GM23248 (cell line): ENCODE data around the gene ADAM12. TPM values are rescaled to one million over a fixed set of nuclear protein-coding genes. Genes with fewer than 3 reads are reported as not detected.

Experiments
- DNase-seq: peaks from one replicate; pipeline ENCODE4 v3.0.0-alpha.2; 2015
- H2AFZ ChIP-seq: fragments of 200-600 bp; sonication (generic); 2 replicates; pipeline ENCODE4 v1.6.1; 2016; ENCODE audit warnings: antibody characterized with exemption
- H3F3A ChIP-seq: fragments of 200-600 bp; sonication (generic); 2 replicates; pipeline ENCODE4 v1.6.1; 2016; ENCODE audit warnings: mild to moderate bottlenecking, antibody characterized with exemption, mixed run types; ENCODE audit not compliant: insufficient read depth
- H3K27ac ChIP-seq: fragments of 200-600 bp; sonication (generic); 2 replicates; pipeline ENCODE4 v1.5.1; 2016; ENCODE audit warnings: mild to moderate bottlenecking
- H3K27me3 ChIP-seq: fragments of 200-600 bp; sonication (generic); replicated peaks from 2 replicates; pipeline ENCODE4 v1.6.1; 2016; ENCODE audit warnings: mild to moderate bottlenecking; ENCODE audit not compliant: insufficient read depth
- H3K36me3 ChIP-seq: fragments of 200-600 bp; sonication (generic); 2 replicates; pipeline ENCODE4 v1.6.1; 2016; ENCODE audit warnings: low read depth, mild to moderate bottlenecking
- H3K4me1 ChIP-seq: fragments of 200-600 bp; sonication (generic); 2 replicates; pipeline ENCODE4 v1.6.1; 2016; ENCODE audit warnings: mild to moderate bottlenecking; ENCODE audit not compliant: insufficient read depth
- H3K4me2 ChIP-seq: fragments of 200-600 bp; sonication (generic); one replicate; pipeline ENCODE4 v1.6.1; 2016; ENCODE audit warnings: mild to moderate bottlenecking; ENCODE audit not compliant: unreplicated experiment
- H3K4me3 ChIP-seq: fragments of 200-600 bp; sonication (generic); 2 replicates; pipeline ENCODE4 v1.5.1; 2016; ENCODE audit warnings: mild to moderate bottlenecking
- H3K79me2 ChIP-seq: fragments of 200-600 bp; sonication (generic); 2 replicates; pipeline ENCODE4 v1.6.1; 2016; ENCODE audit warnings: mild to moderate bottlenecking; ENCODE audit not compliant: insufficient read depth
- H3K9ac ChIP-seq: fragments of 200-600 bp; sonication (generic); 2 replicates; pipeline ENCODE4 v1.6.1; 2016; ENCODE audit warnings: mild to moderate bottlenecking
- H3K9me2 ChIP-seq: fragments of 200-600 bp; sonication (generic); 2 replicates; pipeline ENCODE4 v1.6.1; 2016; ENCODE audit warnings: mixed run types, mild to moderate bottlenecking, moderate library complexity; ENCODE audit not compliant: insufficient read depth
- H3K9me3 ChIP-seq: fragments of 200-600 bp; sonication (generic); one replicate; pipeline ENCODE4 v1.6.1; 2017; ENCODE audit warnings: low read depth
- H4K20me1 ChIP-seq: fragments of 200-600 bp; sonication (generic); 2 replicates; pipeline ENCODE4 v1.6.0; 2016; ENCODE audit not compliant: insufficient read depth
- EZH2 ChIP-seq: fragments of 200-600 bp; sonication (generic); IDR thresholded peaks from 2 replicates; pipeline ENCODE4 v1.6.1; 2018; ENCODE audit warnings: antibody characterized with exemption, mild to moderate bottlenecking; ENCODE audit not compliant: insufficient read depth, poor library complexity, severe bottlenecking
- EZH2phosphoT487 ChIP-seq: fragments of 200-600 bp; sonication (generic); IDR thresholded peaks from 2 replicates; pipeline ENCODE4 v1.6.1; 2018; ENCODE audit warnings: antibody characterized with exemption, moderate library complexity, mild to moderate bottlenecking, low read depth; ENCODE audit not compliant: insufficient read depth
- WGBS, 2 experiments: methylation state at CpG; one replicate each; pipeline ENCODE4 v1.1.6; 2015 to 2017; ENCODE audit warnings: low lambda C conversion rate in 2 of 2, low coverage in 1 of 2; ENCODE audit errors: missing lambda C conversion rate in 2 of 2; 5-methylcytosine and 5-hydroxymethylcytosine counted together
- in situ Hi-C: fragments of 300-500 bp; cut with MboI; formaldehyde crosslinking; loops from 2 replicates; pipeline ENCODE4 v1.15.0; 2020
- polyA plus RNA-seq: library from polyadenylated mRNA; unstranded; fragments of >200 nt; fragmentation: Nextera tagmentation; extraction: Ambion mirVana; gene quantifications from 2 replicates; pipeline ENCODE4 v1.2.1, GENCODE V29; 2016
- total RNA-seq: library from RNA; depleted of rRNA; stranded (reverse); fragments of >200 nt; shearing (Covaris generic); gene quantifications from 2 replicates; pipeline ENCODE4 v1.2.3, GENCODE V29; 2014

ADAM12 gene
- total and polyA plus RNA-seq, 2 experiments from 2014 or later: 58.4 to 127 TPM

DNA sequence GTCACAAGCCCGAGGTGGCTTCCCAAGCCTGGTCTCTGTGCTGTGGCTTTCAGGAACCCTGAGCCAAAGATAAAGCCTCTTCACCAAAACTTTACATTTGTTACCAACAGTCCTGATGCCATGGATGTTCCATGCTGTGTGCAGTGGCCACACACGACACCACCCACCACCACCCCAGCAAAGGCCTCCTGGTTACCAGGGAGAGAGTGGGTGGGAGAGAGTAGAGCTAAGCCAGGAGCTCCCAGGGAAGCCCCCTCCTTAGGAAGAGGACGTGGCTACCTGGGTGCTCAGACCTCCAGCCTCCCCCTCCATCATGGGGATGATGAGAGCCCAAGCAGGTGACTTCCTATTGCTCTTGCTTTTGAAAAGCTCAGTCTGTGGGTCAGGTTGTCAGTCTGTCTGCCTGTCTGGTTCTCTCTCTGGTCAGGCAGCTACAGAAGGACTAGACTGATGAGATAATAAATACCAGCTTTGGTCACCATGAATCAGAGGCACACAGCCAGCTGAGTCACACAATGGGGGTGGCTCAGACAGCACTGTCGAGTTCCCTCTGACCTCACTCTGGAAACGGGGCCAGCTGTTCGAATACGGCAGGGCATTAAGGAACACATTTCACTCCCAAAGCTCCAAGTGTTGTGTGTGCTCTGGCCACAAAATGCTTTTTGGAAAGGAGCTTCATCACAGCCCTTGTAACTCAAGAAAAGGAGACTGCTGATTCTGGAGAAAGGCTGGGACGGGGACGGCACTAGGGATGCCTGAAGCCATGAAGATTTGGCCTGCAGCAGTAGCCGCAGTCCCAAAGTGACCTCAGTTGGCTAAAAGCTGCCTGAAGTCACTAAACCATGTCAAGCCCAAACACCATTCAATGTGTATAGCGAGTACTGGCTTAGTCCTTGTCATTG lies 325.9 kb downstream of the ADAM12 start:
- no peak overlapping the region for H2AFZ ChIP-seq

DNA sequence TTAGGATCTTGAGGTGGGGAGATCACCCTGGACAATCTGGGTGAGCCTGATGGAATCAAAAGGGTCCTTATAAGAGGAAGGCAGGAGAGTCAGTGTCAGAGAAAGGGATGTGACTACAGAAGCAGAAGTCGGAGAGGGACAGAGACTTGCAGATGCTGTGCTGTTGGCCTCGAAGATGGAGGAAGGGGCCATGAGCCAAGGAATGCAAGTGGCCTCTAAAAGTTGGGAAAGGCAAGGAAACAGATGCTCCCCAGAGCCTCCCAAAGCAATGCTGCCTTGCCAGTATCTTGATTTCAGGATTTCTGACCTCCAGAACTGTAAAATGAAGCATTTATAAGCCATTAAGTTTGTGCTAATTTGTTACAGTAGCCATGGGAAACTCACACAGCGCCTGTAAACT lies 326.8 kb downstream of the ADAM12 start:
- no peak for DNase-seq
- Histone ChIP-seq H3K9me3 (no peaks in the 10 kb centered on the region), H2AFZ (no peak overlapping the region), H3K27ac (peak overlapping the region; percentile 98), H3K4me1 (peaks cover 61% of the 10 kb centered on the region), H4K20me1 (no peaks in the 10 kb centered on the region), H3K4me2 (peak overlapping the region; percentile 52), H3K9ac (peak overlapping the region; percentile 62), H3K4me3 (no peak overlapping the region), H3K9me2 (no peaks in the 10 kb centered on the region), H3K36me3 (no peaks in the 10 kb centered on the region), H3F3A (peaks cover 63% of the 10 kb centered on the region), H3K27me3 (no peaks in the 10 kb centered on the region), H3K79me2 (no peaks in the 10 kb centered on the region)
- in situ Hi-C loops: no loop called here
- WGBS, 2 experiments: 68 to 71% methylated on average over 3 of the region's 3 CpGs
- TF ChIP-seq EZH2: no peak
- no peak for TF ChIP-seq EZH2phosphoT487

More for the DNA sequence above, 325.9 kb downstream of the ADAM12 start:
- Histone ChIP-seq H3K9me3 (no peaks in the 10 kb centered on the region), H3K79me2 (no peaks in the 10 kb centered on the region), H3K4me2 (peak overlapping the region; percentile 53), H3K27me3 (no peaks in the 10 kb centered on the region), H3K27ac (peak overlapping the region; percentile 98), H4K20me1 (no peaks in the 10 kb centered on the region), H3K36me3 (no peaks in the 10 kb centered on the region), H3K4me1 (peaks cover 61% of the 10 kb centered on the region), H3K9ac (peak overlapping the region; percentile 75), H3K4me3 (peak overlapping the region; percentile 20), H3F3A (peaks cover 63% of the 10 kb centered on the region), H3K9me2 (no peaks in the 10 kb centered on the region)
- peak; percentile 99 for DNase-seq
- TF ChIP-seq EZH2phosphoT487 (no peak), EZH2 (no peak)
- in situ Hi-C loops: no loop called here
- 0 to 5% methylated on average over 11 of the region's 11 CpGs for WGBS, 2 experiments

DNA sequence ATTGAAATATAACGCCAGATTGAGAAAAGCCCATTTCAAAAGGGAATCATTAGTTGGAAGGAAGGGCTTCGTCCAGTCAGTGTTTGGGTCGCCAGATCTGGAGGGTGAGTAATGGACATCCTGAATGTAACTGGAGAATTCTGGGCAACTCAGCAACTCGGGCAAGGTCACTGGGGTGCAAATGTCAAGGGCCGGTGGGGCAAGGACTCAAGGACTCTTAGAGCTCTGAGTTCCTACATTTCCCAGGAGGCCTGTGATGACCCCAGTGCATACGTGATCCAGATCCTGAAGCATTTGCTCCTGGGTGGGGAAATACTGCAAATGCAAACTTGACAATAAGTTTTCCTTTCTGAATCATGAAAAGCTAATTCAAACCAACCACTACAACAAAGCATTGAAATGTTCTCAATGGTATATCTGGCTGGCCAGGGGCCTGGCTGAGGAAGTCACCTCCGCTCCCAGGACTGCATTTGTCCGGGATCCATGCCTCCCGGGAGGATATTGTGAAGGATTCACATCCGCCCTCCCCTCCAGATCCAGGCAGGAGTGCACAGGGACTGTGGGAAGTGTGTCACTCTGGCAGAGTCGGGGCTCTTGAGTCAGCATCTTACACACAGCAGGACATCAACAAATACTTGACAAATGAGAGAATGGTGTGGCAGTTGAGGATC lies 327.9 kb downstream of the ADAM12 start:
- H3K27me3 ChIP-seq: no peaks in the 10 kb centered on the region

DNA sequence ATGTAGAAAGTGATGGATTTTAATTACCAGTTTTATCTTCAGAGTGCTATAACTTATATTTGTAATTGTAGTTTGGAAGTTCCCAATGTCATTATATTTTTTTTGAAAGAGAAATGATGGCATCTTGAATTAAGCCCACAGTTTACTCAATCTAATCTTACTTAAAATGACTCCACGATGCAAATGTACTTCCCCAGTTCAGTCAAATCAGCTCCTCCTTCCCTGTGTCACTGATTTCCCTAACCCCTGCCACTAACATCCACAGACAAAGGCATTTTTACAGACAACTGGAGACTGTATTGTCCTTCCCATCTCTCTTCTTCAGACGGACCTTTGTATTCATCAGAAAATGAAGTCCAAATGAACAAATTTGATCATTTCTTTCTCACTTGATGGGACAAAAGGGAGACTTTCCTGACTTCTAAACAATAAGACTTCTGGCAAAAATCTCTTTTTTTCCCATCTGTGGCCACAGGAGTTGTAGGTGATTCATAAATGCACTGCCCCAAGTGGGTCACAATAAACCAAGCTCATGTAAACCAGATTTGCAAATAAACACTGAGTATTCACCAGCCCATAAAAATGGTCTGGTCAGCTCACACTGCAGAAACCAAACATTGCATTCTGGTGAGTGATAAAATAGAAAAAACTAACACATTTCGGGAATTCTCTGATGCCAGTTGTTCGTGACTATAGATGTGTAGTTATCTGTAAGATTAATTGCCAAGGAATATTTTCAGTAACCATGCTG lies 329.0 kb downstream of the ADAM12 start:
- TF ChIP-seq EZH2 (no peak), EZH2phosphoT487 (0 out of 2 replicates have a peak, but pooled peaks have one; percentile 68)
- Histone ChIP-seq H3K9me3 (no peaks in the 10 kb centered on the region), H3K4me3 (no peak overlapping the region), H3K4me1 (peaks cover 55% of the 10 kb centered on the region), H3K4me2 (peak overlapping the region; percentile 52), H3K79me2 (no peaks in the 10 kb centered on the region), H3K27me3 (no peaks in the 10 kb centered on the region), H3K36me3 (no peaks in the 10 kb centered on the region), H4K20me1 (no peaks in the 10 kb centered on the region), H3F3A (peaks cover 54% of the 10 kb centered on the region), H3K9ac (peak overlapping the region; percentile 72), H3K9me2 (no peaks in the 10 kb centered on the region), H2AFZ (no peak overlapping the region), H3K27ac (peak overlapping the region; percentile 98)
- in situ Hi-C loops: no loop called here
- DNase-seq: peak; percentile 90
- 16 to 17% methylated on average over 4 of the region's 4 CpGs for WGBS, 2 experiments

More for the DNA sequence above, 327.9 kb downstream of the ADAM12 start:
- 1 to 4% methylated on average over 11 of the region's 11 CpGs for WGBS, 2 experiments
- Histone ChIP-seq H3K9me2 (no peaks in the 10 kb centered on the region), H3F3A (peaks cover 63% of the 10 kb centered on the region), H3K9ac (peak overlapping the region; percentile 72), H3K36me3 (no peaks in the 10 kb centered on the region), H4K20me1 (no peaks in the 10 kb centered on the region), H3K9me3 (no peaks in the 10 kb centered on the region), H3K4me3 (peak overlapping the region; percentile 9; the same call in 1 of the 2 replicates), H3K27ac (peak overlapping the region; percentile 98), H3K4me1 (peaks cover 55% of the 10 kb centered on the region), H3K4me2 (peak overlapping the region; percentile 52), H2AFZ (no peak overlapping the region), H3K79me2 (no peaks in the 10 kb centered on the region)
- DNase-seq: peak; percentile 94
- in situ Hi-C loops: no loop called here
- TF ChIP-seq EZH2phosphoT487 (no peak), EZH2 (no peak)
